Measurements from ENCODE around the gene CNNM4.
"Not testable (repeated sequence)": the region's sequence is repeated elsewhere in the genome, so short reads cannot be mapped to it uniquely, and the experiment has no call there.

CNNM4 gene

DNA sequence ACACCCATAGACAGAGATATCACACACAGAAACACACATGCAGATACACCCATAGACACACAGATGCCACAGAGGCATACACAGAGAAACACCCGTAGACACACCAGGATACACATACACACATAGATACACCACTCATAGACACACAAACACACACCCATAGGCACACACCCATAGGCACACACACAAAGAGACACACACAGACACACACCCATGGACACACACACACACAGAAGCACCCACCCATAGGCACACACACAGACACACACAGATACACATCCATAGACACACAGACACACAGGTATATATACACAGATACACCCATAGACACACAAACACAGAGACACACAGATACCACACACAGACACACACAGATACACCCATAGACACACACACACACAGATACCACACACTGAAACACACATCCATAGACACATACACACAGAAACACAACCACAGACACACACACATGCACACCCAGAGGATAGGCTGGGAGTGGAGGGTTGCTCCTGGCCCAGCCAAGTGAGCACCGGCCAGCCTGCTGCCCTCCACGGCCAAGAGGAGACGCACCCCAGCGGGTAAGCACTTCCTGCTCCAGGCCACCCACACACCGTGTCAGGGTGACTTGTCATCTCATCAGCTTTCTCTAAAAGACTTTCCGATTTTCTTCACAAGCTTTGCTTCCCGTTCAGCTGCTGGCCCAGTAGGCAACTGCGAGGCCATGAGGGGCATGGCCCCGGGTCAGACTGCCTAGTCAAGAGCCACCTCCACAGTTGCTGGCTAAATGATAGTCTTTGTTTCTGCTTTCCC is 41.3 kb downstream of the CNNM4 start:
- H3K27ac ChIP-seq (ENCODE audit: low read length): no peak overlapping the region
- no CpG with 5 or more reads among the region's 10 CpGs for WGBS (ENCODE audit: insufficient coverage, insufficient read length)

GRCh38 chr2:96802721-96803120 is 42.0 kb downstream of the CNNM4 start:
- Histone ChIP-seq H3K4me1 (ENCODE audit: control insufficient read depth, insufficient read depth, low read length) (peaks cover 2% of the 10 kb centered on the region), H3K27ac (ENCODE audit: low read length) (no peak overlapping the region), H3K9me3 (ENCODE audit: control insufficient read depth, insufficient read depth, low read length) (no peaks in the 10 kb centered on the region), H3K36me3 (ENCODE audit: control insufficient read depth, insufficient read depth, low read length) (no peaks in the 10 kb centered on the region; the same call in 1 of the 2 replicates), H3K27me3 (ENCODE audit: control insufficient read depth, insufficient read depth, low read length) (no peaks in the 10 kb centered on the region), H3K4me3 (ENCODE audit: low read length) (no peak overlapping the region)
- no peak for DNase-seq (ENCODE audit: low read depth, low spot score)
- no CpG with 5 or more reads among the region's 7 CpGs for WGBS (ENCODE audit: insufficient coverage, insufficient read length)

More for the DNA sequence above, 41.3 kb downstream of the CNNM4 start:
- Histone ChIP-seq H3K4me1 (ENCODE audit: control insufficient read depth, insufficient read depth, low read length) (peaks cover 2% of the 10 kb centered on the region), H3K36me3 (ENCODE audit: control insufficient read depth, insufficient read depth, low read length) (no peaks in the 10 kb centered on the region; the same call in 1 of the 2 replicates), H3K27me3 (ENCODE audit: control insufficient read depth, insufficient read depth, low read length) (no peaks in the 10 kb centered on the region), H3K4me3 (ENCODE audit: low read length) (no peak overlapping the region), H3K9me3 (ENCODE audit: control insufficient read depth, insufficient read depth, low read length) (no peaks in the 10 kb centered on the region)
- no peak for DNase-seq (ENCODE audit: low read depth, low spot score)

DNA sequence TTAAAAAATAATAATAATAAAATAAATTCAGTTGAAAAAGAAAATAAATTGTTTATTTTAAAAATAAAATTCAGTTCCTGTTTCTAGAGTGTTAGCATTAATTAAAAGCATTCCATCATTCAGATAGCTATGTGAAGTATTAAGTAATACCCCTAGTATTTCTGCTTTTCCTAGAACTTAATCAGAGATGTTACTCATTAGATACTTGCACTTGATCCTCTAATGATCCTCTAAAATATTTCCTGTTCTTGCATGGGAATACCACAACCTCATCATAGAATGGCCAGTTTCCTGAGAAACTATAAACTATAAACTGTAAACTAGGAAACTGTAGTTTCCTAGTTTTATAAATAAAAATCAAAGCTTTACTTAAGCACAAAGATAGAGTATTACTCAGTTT is 44.3 kb downstream of the CNNM4 start:
- DNase-seq (ENCODE audit: low read depth, low spot score): no peak
- Histone ChIP-seq H3K4me1 (ENCODE audit: control insufficient read depth, insufficient read depth, low read length) (peaks cover 2% of the 10 kb centered on the region; the same call in 1 of the 2 replicates), H3K27me3 (ENCODE audit: control insufficient read depth, insufficient read depth, low read length) (no peaks in the 10 kb centered on the region), H3K9me3 (ENCODE audit: control insufficient read depth, insufficient read depth, low read length) (no peaks in the 10 kb centered on the region), H3K27ac (ENCODE audit: low read length) (no peak overlapping the region), H3K4me3 (ENCODE audit: low read length) (no peak overlapping the region), H3K36me3 (ENCODE audit: control insufficient read depth, insufficient read depth, low read length) (no peaks in the 10 kb centered on the region)

DNA sequence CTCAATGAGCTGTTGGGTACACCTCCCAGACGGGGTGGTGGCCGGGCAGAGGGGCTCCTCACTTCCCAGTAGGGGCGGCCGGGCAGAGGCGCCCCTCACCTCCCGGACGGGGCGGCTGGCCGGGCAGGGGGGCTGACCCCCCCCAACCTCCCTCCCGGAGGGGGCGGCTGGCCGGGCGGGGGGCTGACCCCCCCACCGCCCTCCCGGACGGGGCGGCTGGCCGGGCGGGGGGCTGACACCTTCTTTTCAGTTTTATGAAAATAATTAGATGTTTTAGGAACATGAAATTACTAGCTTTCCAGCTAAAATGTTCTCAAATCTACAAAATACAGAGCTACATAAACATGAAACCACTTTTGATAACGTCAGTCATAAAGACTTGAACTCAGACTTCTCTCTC is 45.2 kb downstream of the CNNM4 start:
- no CpG with 5 or more reads among the region's 20 CpGs for WGBS (ENCODE audit: insufficient coverage, insufficient read length)
- H3K27ac ChIP-seq (ENCODE audit: low read length); H3K27me3 ChIP-seq (ENCODE audit: control insufficient read depth, insufficient read depth, low read length); H3K4me1 ChIP-seq (ENCODE audit: control insufficient read depth, insufficient read depth, low read length); H3K9me3 ChIP-seq (ENCODE audit: control insufficient read depth, insufficient read depth, low read length); H3K36me3 ChIP-seq (ENCODE audit: control insufficient read depth, insufficient read depth, low read length); H3K4me3 ChIP-seq (ENCODE audit: low read length); DNase-seq (ENCODE audit: low read depth, low spot score): not testable (repeated sequence)

- H3K4me1 ChIP-seq (ENCODE audit: control insufficient read depth, insufficient read depth, low read length): no peaks in the 10 kb centered on the region
- H3K36me3 ChIP-seq (ENCODE audit: control insufficient read depth, insufficient read depth, low read length): no peaks in the 10 kb centered on the region
- no peaks in the 10 kb centered on the region for H3K27me3 ChIP-seq (ENCODE audit: control insufficient read depth, insufficient read depth, low read length)
- no peak for DNase-seq (ENCODE audit: low read depth, low spot score)
- H3K27ac ChIP-seq (ENCODE audit: low read length): no peak overlapping the region
- no peak overlapping the region for H3K4me3 ChIP-seq (ENCODE audit: low read length)
- H3K9me3 ChIP-seq (ENCODE audit: control insufficient read depth, insufficient read depth, low read length): no peaks in the 10 kb centered on the region
- no CpG with 5 or more reads among the region's 23 CpGs for WGBS (ENCODE audit: insufficient coverage, insufficient read length)
Observed at GRCh38 chr2:96806468-96807126, 45.9 kb downstream of the CNNM4 start.

DNA sequence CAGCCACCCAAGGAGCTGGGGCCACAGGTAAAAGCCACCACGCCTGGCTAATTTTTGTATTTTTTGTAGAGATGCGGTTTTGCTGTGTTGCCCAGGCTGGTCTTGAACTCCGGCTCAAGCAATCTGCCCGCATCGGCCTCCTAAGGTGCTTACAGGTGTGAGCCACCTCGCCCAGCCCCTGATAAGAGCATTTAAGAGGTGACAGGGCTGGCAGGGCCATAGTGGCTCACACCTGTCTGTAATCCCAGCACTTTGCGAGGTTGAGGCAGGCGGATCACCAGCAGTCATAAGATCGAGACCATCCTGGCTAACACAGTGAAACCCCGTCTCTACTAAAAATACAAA is 46.4 kb downstream of the CNNM4 start:
- WGBS (ENCODE audit: insufficient coverage, insufficient read length): no CpG with 5 or more reads among the region's 10 CpGs
- no peaks in the 10 kb centered on the region for H3K27me3 ChIP-seq (ENCODE audit: control insufficient read depth, insufficient read depth, low read length)
- no peaks in the 10 kb centered on the region for H3K9me3 ChIP-seq (ENCODE audit: control insufficient read depth, insufficient read depth, low read length)
- no peaks in the 10 kb centered on the region for H3K4me1 ChIP-seq (ENCODE audit: control insufficient read depth, insufficient read depth, low read length)
- H3K27ac ChIP-seq (ENCODE audit: low read length): no peak overlapping the region
- DNase-seq (ENCODE audit: low read depth, low spot score): no peak
- H3K36me3 ChIP-seq (ENCODE audit: control insufficient read depth, insufficient read depth, low read length): no peaks in the 10 kb centered on the region
- H3K4me3 ChIP-seq (ENCODE audit: low read length): no peak overlapping the region

DNA sequence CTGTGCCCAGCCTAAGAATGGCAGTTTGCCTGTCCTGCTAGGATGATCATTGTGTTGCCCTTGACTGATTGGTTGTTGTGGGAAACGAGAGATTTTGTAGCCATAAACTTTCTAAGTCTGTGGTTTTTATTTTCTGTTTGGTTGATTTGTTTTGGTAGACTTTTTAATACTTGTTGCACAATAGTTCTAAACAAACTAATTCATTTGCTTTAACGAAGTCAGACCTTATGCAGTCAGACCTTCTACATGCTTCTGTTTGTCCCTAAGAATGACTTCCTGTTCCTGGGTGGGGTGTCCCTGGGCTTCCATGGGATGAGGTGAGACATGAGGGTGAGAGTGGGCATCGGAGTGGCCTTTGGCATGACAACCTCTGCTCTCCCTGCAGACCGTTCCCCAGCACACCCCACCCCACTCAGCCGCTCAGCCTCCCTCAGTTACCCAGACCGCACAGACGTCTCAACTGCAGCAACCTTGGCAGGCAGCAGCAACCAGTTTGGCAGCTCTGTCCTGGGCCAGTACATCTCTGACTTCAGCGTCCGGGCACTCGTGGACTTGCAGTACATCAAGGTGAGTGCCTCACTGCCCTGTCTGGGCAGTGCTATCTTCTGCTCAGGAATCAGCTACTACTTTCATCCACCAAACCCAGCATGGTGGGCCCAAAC is 47.6 kb downstream of the CNNM4 start:
- H3K36me3 ChIP-seq (ENCODE audit: control insufficient read depth, insufficient read depth, low read length): no peaks in the 10 kb centered on the region
- no peaks in the 10 kb centered on the region for H3K4me1 ChIP-seq (ENCODE audit: control insufficient read depth, insufficient read depth, low read length)
- no peaks in the 10 kb centered on the region for H3K9me3 ChIP-seq (ENCODE audit: control insufficient read depth, insufficient read depth, low read length)
- no CpG with 5 or more reads among the region's 10 CpGs for WGBS (ENCODE audit: insufficient coverage, insufficient read length)
- H3K27ac ChIP-seq (ENCODE audit: low read length): no peak overlapping the region
- no peak overlapping the region for H3K4me3 ChIP-seq (ENCODE audit: low read length)
- H3K27me3 ChIP-seq (ENCODE audit: control insufficient read depth, insufficient read depth, low read length): no peaks in the 10 kb centered on the region
- no peak for DNase-seq (ENCODE audit: low read depth, low spot score)

DNA sequence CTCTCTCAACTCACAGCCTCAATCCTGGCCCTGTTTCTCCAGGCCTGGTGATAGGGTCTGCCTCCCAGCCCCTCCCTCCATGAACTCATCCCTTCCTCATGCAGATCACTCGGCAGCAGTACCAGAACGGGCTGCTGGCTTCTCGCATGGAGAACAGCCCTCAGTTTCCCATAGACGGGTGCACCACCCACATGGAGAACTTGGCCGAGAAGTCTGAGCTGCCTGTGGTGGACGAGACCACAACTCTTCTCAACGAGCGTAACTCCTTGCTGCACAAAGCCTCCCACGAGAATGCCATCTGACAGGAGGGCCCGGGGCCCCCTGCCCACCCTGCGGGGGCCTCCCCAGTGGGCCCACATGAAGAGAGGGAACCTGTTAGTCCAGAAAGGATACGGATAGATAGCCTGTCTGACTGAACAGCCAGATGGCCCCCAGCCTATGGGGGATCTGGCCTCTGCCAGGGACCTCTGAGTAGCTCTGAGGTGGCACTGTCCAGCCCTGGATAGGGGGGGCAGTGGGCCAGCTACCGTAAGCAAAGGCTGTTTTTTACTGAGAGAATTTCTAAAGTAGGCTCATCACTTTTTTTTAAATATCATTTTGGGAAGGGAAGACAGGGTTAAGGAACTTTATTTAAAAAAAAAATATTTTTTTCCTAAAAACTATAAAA is 48.6 kb downstream of the CNNM4 start:
- WGBS (ENCODE audit: insufficient coverage, insufficient read length): no CpG with 5 or more reads among the region's 13 CpGs
- no peak for DNase-seq (ENCODE audit: low read depth, low spot score)
- no peaks in the 10 kb centered on the region for H3K9me3 ChIP-seq (ENCODE audit: control insufficient read depth, insufficient read depth, low read length)
- no peaks in the 10 kb centered on the region for H3K4me1 ChIP-seq (ENCODE audit: control insufficient read depth, insufficient read depth, low read length)
- no peaks in the 10 kb centered on the region for H3K36me3 ChIP-seq (ENCODE audit: control insufficient read depth, insufficient read depth, low read length)
- no peak overlapping the region for H3K27ac ChIP-seq (ENCODE audit: low read length)
- H3K4me3 ChIP-seq (ENCODE audit: low read length): no peak overlapping the region
- no peaks in the 10 kb centered on the region for H3K27me3 ChIP-seq (ENCODE audit: control insufficient read depth, insufficient read depth, low read length)

- H3K27ac ChIP-seq (ENCODE audit: low read length): no peak overlapping the region
- no peaks in the 10 kb centered on the region for H3K27me3 ChIP-seq (ENCODE audit: control insufficient read depth, insufficient read depth, low read length)
- H3K4me1 ChIP-seq (ENCODE audit: control insufficient read depth, insufficient read depth, low read length): no peaks in the 10 kb centered on the region
- DNase-seq (ENCODE audit: low read depth, low spot score): no peak
- H3K36me3 ChIP-seq (ENCODE audit: control insufficient read depth, insufficient read depth, low read length): no peaks in the 10 kb centered on the region
- no peak overlapping the region for H3K4me3 ChIP-seq (ENCODE audit: low read length)
- WGBS (ENCODE audit: insufficient coverage, insufficient read length): no CpG with 5 or more reads among the region's 12 CpGs
- no peaks in the 10 kb centered on the region for H3K9me3 ChIP-seq (ENCODE audit: control insufficient read depth, insufficient read depth, low read length)
Observed at GRCh38 chr2:96809951-96810782, 49.5 kb downstream of the CNNM4 start.

DNA sequence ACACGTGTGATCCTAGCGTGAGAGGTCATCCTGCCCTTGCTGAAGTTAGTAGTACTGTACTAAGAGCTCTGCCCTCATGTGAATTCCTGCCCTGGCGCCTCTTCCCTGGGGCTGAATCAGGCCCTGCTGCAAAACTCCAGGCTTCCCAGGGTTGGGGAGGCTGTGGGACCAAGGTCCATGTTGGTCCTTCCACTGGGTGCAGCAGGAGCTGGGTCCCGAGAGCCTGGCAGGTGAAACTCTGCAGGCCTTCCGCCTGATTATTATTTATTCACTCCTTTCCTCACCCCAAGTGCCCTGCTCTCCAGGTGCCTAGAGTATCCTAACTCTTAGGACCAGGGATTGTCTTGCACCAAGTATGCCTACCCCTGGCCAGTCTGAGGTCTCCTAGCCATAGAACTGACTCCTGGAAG is 50.1 kb downstream of the CNNM4 start:
- WGBS (ENCODE audit: insufficient coverage, insufficient read length): no CpG with 5 or more reads among the region's 5 CpGs
- Histone ChIP-seq H3K36me3 (ENCODE audit: control insufficient read depth, insufficient read depth, low read length) (no peaks in the 10 kb centered on the region), H3K4me3 (ENCODE audit: low read length) (no peak overlapping the region), H3K27ac (ENCODE audit: low read length) (no peak overlapping the region), H3K9me3 (ENCODE audit: control insufficient read depth, insufficient read depth, low read length) (no peaks in the 10 kb centered on the region), H3K4me1 (ENCODE audit: control insufficient read depth, insufficient read depth, low read length) (no peaks in the 10 kb centered on the region), H3K27me3 (ENCODE audit: control insufficient read depth, insufficient read depth, low read length) (no peaks in the 10 kb centered on the region)
- no peak for DNase-seq (ENCODE audit: low read depth, low spot score)
